Panc1 (cell line): ENCODE results near the gene EAF1. TPM values are rescaled to one million over a fixed set of nuclear protein-coding genes. Genes with fewer than 3 reads are reported as not detected.

Experiments
- total RNA-seq: library from RNA; stranded (reverse); gene quantifications from one replicate; pipeline ENCODE4 v1.2.1, GENCODE V29; 2021; ENCODE audit not compliant: unreplicated experiment

The EAF1 gene
- total RNA-seq, 1 experiment from 2014 or later = 16.1 TPM

Other genes with a start within 250 kb of the EAF1 start
- 26.5 TPM for gene CAPN7, start 221.4 kb upstream of the EAF1 start, total RNA-seq
- gene SH3BP5, start 95.0 kb upstream of the EAF1 start, total RNA-seq = 12.0 TPM
- 16.5 TPM for gene METTL6, start 54 bp upstream of the EAF1 start, total RNA-seq
- gene COLQ, start 94.1 kb downstream of the EAF1 start, total RNA-seq = 0.64 TPM
- 26.8 TPM for gene HACL1, start 174.0 kb downstream of the EAF1 start, total RNA-seq
- 22.7 TPM for gene BTD, start 174.1 kb downstream of the EAF1 start, total RNA-seq